NB4 (cell line): ENCODE data around the gene UNC119B.
"Not testable (repeated sequence)": the region's sequence is repeated elsewhere in the genome, so short reads cannot be mapped to it uniquely, and the experiment has no call there.

Source experiments
- CTCF ChIP-seq: IDR thresholded peaks from one replicate; pipeline ENCODE4 v1.5.1; 2012; ENCODE audit warnings: low read depth, low read length
- POLR2A ChIP-seq: IDR thresholded peaks from 2 replicates; pipeline ENCODE4 v1.6.1; 2011; ENCODE audit warnings: mild to moderate bottlenecking; ENCODE audit not compliant: insufficient read length; ENCODE audit errors: extremely low read depth

GRCh38 chr12:120732198-120732597, 21.9 kb downstream of the UNC119B start:
- not testable (repeated sequence) for TF ChIP-seq CTCF, POLR2A
